ENCODE data around the gene ATP23.

The ATP23 gene

DNA sequence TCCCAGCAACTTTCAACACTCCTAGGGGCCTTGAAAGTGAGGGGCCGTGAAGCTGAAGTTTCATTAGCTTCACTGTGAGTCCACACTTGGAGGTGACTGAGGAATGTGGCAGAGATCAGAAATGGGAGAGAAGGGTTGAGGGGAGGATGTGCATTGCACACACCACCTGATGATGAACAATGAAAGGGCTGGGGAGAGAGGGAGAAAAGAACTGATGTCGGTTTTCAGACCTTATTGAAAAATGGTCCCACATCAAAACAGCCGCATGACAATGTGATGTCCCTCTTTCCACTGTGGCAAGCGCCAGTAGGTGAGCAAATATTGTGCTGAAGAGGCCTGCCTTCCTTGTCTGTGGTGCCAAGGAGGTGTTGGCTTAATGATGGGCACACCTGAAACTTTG is 32.3 kb upstream of the ATP23 start:
- no peak for DNase-seq

DNA sequence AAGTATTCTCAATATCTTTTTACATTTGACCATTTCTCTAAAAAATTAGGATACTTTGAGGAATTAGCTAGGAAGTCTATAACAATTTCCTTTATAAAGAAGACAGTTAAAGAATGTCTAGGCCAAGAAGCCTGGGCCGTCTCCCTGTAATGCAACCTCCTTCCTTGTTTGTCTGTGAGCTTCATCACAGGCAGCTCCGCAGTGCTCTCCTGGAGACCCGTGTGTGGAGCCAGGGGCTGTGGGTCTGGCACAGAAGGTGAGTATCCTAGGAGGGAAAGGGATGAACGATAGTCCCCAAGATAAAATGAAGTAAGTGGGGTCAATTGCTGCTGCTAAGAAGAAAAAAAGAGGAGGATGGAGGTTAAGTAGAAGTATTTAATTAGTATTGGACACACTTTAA is 31.8 kb upstream of the ATP23 start:
- DNase-seq, result no peak

DNA sequence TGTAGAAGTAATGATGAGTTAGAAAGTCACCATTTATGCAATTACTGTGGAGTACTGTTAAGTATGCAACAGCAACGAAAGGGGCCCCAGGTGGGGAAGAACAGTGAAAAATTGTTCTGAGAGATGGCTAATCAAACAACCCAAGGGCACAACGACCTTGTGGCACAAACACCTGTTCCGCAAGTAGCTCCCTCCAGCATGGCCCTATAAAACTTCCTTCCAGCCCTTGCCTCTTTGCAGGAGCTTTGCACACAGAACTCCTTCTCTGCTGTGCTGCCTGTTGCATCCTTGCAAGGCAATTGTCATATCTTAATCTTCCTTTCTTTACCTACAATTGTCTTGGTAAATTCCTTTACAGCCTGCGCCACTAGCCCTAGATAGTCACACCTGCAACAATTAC is 23.2 kb upstream of the ATP23 start:
- DNase-seq, result no peak

DNA sequence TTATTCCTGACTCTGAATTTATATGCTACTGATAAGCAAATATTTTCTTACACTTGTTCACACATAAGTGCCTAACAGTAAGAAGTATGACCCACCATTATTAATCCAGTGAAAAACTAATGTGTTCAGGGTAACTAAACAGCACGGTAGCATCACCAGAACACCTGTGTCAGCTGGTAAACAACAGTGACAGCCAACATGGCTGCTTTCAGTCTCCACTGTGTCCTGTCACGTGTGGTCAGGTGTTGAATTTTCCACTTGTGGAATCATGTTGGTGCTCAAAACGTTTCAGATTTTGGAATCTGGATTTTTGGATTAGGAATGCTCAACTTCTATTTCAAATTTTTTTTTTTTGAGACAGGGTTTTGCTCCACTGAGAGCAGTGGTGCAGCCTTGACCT is 14.3 kb upstream of the ATP23 start:
- DNase-seq, result no peak

DNA sequence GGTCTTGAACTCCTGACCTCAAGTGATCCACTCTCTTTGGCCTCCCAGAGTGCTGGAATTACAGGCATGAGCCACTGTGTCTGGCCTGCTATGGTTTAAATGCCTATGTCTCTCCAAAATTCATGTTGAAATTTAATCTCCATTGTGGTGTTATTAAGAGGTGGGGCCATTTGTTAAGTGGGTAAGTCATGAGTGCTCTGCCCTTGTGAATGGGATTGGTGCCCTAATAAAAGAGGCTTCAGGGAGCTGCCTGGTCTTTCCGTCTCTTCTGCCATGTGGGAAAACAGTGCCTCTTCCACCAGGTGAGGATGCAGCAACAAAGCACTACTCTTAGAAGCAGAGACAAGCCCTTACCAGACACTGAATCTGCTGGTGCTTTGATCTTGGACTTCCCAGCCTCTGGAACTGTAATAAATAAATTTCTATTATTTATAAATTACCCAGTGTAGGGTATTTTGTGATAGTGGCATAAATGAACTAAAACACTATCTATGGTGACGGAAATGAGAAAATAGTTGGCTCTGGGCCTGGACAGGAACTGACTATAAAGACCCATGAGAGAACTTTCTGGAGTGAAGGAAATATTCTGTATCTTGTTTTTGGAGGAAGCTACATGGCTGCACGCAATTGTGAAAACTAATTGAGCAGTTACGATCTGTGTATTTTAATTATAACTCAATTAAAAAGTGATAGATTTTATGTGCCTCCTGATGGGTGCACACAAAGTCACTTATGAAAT is 12.1 kb upstream of the ATP23 start:
- no peak for DNase-seq

DNA sequence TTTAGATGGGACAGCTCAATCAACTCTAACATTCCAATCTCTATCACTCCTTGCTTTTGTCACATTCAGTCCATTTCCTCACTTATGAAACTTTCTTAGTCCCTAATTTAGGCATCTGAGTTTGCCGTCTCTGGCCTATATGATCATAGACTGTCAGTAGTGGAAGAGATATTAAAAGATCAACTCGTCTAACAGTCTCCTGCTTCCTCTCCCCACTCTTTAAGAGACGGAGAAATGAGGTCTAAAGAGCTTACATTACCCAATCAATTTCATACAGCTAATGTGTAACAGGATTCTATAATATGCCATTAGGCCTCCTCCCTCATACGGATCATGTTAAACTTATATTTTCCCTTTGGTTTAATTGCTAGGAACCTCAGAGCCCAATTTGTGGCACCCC is 6.5 kb upstream of the ATP23 start:
- no peak for DNase-seq

DNA sequence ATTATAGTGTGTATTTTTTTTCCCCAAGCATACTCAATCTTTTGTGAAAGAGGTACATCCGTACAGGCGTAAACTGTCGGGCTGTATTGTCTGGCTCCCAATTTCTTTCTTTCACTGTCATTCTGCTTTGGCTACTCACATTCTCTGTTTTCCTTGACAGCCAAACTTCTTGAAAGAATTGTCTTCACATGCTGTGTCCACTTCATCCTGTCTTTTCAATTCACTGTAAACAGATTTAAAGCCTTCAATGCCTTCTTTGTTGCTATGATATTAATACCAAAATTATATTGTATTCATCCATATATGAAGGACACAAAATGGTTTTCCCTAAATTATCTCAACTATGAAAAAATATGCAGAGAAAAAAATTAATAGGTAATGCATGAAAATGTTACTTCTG is 6.0 kb upstream of the ATP23 start:
- no peak for DNase-seq

DNA sequence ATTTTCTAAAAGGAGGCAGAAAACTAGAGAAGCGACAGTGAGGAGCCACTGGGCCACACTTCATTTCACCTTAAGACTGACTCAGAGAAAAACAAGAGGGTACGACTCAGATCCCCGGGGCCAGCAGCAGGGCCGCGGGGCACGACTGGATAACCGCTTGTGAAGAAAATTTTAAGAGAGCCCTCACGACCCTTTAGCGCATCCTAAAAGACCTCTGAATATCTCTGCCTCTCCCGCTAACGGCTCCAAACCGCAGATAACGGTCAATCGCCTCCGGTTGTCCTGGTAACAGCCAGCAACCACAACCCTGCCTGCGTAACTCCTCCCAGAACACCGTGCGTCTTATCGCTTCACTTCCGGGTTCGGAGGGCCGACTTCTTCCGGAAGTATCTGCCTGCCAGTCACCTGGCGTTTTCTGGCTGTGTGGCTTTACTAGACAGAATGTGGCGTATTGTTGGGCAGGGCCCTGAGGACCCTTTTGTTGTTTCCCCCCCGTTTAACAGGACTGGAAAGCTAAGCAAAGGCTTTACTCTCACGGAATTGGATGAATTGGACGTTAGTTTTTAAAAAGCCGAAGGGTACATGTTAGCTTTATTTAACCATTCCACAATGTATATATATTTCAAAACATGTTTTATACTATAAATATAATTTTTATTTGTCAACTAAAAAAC is 5.4 kb upstream of the ATP23 start:
- DNase-seq, result peak; percentile 88 to 89

DNA sequence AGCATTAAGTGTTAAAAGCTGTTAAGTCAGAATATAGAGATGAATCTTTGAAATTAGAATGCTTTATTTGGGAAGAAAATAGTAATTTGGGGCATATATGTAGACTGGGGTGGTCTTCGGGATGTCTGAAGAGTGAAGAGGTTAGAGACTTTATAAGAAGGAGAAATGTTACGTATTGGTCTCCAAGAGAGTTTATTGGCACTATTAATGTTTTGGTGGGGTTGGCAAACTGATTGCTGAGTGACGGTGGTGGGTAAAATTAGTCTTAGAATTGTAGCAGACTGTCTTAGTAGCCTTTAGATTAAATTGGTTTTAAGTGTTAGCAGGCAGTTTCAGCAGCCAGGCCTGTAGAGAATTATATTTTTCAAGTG is 4.9 kb upstream of the ATP23 start:
- DNase-seq, result no peak

DNA sequence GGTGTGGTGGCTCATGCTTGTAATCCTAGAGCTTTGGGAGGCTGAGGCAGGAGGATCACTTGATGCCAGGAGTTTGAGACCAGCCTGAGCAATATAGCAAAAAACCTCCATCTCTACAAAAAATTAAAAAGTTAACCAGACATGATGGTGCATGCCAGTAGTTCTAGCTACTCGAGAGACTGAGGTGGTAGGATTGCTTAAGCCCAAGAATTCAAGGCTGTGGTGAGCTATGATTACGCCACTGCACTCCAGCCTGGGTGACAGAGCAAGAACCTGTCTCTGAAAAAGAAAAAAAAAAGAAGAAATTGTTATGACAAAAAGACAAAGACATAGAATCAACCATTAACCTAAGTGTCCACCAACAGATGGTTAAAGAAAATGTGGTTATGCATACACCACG is 2.1 kb upstream of the ATP23 start:
- DNase-seq, result no peak

DNA sequence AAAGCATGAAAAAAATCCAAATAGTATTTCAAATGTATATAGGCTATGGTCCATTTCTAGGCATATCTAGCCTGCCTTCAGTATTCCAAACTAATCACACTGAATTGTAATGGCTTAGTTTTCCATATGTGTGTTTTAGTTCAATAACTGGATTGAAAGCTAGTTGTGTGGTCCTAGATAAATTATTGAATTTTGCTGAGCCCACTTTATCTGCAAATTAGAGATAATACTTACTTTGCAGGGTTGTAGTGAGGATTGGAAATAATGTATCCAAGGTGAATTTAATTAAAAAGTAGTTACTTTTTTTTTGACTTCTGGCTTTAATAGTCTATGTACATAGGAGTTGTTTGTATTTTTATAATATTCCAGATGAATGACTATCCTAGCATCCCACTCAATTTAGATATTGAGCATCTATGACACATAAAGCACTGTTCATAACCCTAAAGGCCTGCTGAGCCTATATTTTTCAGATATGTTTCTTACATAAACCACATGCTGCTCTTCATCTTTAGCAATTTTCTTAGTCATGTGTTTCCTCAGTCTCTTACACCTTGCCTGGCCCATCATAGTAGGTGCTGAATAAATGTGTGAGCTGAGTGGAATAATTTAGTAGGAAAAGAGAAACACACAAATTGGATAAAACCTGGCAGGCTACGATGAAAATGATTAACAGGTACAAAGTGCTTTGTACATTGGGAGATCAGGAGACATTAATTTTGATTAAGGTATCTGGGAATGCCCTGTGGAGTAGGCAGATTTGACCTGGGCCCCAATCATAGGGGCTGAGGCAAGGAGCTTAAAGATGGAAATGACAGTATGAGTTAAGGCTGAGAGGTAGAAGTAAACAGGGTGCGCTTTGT is 1.1 kb upstream of the ATP23 start:
- DNase-seq, result no peak

DNA sequence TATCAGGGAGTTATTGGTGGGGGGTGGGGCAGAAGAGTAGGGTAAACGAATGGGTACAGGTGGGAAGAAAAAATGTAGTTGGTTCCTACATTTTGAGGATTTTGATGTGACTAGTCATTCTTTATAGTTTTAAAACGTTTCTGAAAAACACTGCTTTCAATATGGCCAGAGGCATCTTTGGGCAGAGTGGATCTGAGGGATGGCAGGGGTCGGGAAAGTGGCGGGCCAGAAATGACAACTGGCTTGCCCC is 527 bp upstream of the ATP23 start:
- DNase-seq, result no peak

DNA sequence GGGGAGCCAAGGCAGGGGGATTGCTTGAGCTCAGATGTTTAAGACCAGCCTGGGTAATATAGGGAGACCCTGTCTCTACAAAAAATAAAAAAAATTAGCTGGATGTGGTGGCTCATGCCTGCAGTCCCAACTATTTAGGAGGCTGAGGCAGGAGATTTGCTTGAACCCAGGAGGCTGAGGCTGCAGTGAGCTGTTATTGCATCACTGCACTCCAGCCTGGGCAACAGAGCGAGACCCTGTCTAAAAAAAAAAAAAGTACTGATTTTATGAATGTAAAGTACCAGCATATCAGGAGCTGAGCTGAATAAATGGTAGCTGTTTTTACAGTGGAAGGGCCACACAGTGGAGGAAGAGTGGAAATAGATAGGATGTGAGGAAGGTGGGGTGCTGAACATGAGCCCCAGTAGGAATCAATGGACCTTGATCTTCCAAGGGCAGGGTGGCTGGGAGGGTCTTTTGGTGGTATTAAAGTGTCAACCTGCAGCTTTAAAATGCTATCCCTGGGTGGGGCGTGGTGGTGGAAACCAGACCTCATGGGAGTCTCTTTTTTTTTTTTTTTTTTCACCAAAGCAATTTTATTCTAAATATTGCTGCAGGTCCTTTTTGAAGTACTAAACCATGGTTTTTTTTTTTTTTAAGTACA is 2.2 kb downstream of the ATP23 start:
- DNase-seq, result no peak

DNA sequence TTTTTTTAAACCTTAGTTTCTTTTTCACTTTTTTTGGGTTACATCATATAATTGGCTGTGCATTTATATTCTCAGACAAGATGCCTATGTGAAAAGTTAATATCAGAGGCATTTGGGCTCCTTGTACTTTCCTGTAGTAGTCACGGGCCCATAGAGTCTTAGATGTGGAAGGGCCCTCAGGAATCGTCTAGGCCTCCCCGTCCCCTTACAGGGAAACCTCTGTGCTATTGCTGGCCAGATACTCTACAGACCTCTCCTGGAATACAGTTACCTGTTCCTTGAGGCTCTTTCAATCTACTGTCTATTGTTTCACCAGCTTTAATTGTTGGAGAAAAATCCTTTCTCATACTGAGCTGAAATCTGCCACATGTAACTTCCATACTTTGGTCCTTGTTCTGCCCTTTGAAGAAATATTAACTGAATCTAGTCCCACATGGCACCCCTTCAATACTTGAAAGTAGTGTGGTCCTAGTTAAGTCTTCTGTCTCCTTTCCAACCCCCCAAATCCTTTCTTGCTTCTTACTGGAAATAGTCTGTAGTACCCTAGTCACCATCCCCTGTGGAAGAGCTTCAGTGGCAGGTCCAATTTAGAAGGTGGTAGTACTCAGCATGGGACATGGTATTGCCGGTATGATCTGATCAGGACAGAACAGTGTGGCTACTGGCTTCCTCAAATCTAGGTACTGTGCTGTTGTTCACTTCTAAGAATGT is 3.1 kb downstream of the ATP23 start:
- no peak for DNase-seq

DNA sequence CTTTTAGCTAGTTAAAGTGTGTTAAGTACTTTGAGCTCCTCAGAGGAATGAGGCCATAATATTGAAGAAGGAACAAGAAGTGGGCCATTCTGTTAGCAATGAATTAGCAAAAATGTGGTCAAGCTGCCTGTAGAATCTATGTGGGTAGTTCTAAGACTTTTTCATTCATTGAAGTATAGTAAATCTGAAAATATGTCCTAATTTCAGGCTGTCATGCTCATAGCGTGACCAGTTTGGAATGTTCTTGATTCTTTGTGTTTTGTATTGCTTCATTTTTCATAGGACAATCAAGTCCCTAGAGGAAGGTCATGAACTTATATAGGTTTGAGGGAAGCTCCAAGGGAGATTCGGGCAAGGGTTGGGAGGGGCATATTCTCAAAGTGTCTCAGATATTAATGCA is 11.4 kb downstream of the ATP23 start:
- DNase-seq, result no peak

DNA sequence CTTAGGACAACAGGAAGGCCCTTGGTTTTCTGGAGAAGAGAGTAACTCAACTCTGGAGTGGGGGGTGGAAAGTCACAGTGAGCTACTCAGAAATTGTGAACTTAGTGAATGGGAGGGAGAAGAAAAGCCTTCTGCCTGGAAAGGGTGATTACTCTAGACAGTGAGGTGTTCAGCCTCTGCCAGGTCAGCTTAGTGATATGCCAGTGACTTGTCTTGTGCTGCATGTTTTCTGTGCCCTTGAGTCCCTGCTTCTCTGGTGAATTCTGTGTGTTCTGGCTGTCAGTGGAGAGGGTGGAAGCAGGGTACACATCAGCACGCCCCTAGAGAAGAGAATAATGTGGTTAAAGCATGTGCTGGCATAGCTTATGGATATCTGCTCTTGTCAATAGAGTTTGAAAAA is 13.4 kb downstream of the ATP23 start:
- DNase-seq, result no peak

DNA sequence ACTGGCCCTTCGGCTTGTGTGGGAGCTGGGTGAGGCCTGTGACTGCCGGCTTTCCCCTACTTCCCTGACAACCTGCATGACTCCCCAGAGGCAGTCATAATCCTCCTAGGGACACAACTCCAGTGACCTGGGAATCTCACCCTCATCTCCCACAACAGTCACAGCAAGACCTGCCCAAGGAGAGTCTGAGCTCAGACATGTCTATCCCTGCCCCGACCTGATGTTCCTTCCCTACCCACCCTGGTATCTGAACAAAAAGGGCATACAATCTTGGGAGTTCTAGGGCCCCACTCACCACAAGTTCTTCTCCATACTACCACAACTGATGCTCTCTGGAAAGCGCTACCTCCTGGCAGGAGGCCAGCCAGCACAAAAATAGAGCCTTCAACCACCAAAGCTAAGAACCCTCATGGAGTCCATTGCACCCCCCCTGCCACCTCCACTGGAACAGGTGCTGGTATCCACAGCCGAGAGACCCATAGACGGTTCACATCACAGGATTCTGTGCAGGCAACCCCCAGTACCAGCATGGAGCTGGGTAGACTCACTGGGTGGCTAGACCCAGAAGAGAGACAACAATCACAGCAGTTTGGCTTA is 16.8 kb downstream of the ATP23 start:
- DNase-seq, result no peak

DNA sequence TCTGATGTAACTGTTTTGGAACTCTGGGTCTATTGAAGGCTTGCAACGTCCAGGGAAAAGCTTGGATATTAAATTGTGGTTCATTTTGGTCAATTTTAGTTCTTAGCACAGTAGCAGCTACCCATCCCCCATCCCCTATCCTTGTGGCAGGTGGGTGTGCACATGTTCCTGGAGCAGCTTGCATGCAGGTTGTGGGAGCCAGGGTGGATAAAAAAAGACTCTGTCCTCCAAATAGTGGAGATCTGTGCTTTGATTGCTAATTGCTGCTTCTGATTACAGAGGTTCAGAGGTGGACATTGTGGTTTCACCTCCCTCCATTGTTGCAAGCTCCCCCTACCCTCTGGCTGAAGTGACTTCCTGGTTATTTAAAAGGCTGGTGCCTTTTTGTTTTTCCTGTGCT is 23.1 kb downstream of the ATP23 start:
- no peak for DNase-seq

DNA sequence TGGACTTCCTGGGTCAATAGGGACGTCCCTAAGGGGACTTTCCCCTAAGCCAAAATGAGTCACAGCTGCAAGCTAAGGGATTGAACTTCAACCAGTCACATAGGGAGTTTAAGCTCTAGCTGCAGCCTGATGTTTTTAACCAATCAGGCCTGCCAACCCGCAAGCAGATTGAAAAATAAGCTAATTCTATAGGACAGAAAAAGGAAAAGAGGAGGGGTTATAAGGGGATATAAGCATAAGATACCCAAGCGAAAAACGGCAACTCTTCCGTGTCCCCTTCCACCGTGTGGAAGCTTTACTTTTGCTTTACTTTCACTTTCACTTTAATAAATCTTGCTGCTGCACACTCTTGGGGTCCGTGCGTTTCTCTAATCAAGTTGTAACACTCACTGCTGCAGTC is 24.4 kb downstream of the ATP23 start:
- no peak for DNase-seq

DNA sequence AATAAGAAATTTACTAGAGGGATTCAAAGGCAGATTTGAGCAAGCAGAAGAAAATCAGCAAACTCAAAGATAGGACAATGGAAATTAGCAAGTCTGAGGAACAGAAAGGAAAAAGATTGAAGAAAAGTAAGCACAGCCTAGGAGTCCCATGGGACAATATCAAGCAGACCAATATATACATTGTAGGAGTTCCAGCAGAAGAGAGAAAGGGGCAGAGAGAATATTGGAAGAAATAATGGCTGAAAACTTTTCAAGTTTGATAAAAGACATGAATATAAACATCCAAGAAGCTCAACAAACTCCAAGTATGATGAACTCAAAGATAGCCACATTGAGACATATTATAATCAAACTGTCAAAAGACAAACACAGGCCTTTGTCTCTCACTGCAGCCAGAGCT is 25.2 kb downstream of the ATP23 start:
- DNase-seq, result no peak

DNA sequence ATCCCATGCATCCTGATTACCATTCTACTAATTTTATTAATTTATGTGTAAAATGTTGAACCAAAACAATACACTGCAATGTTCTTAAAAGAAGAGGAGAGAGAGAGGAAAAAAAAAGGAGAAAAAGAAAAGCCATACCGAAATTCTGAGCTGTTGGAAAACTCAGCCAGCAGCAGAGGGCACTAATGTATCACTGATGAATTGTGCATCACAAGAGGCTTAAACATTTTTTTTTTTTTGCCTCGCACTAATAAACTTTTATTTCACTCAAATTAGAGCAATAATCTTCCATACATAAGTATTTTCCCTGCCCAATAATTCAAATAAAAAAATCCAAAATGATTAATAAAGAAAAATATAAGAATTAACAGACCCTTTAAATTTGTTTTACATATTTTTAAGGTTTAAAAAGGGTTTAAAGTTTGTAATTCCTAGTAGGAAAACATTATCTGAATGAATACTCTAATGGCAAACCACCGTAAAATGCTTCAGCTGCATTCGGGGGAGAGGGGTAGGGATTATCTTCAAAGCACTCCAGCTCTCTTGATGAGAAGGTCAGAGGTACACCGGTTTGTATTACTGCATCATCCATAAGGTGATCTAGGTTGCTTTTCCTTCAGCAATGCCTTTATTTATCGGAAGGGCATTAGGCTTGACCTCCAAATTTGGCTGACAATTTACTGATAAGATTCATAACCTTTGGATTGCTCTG is 41.9 kb downstream of the ATP23 start:
- DNase-seq, result peak in 1 of 2 donors; percentile 15

DNA sequence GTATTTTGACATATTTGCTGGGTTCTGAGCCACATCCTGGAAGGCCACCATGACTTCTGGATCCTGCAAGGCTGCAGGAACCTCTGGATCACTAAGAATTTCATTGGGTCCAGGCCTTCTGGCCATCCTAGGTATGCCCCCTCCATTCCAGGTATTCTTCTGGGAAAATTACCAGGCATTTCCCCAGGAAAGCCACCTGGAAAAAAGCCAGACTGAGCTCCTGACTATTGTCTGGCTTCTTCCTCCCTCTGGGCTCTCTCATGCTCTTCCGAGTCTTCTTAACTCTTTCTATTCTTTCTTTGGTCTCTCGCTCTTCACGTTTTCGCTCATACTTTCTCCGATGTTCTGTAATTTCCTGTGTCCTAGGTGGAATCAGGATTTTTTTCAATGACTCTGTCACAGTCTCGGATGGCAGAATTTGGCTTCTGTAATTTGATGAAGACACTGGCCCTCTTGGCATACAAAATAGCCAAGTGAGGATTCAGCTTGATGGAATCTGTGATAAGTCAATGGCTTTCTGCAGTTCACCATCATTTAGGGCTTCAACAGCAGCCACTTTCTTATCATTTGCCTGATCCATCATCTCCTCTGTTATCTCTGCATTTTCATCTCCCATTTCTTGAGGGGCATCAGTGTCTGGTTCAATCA is 42.6 kb downstream of the ATP23 start:
- no peak for DNase-seq

Data from stimulated activated CD4-positive, alpha-beta T cell treated with anti-CD3 and anti-CD28 coated beads, Interleukin-2, amount 100 ng/mL, for 24 hours (primary cell).